ENCODE data around the gene SBK2. TPM values are rescaled to one million over a fixed set of nuclear protein-coding genes. Genes with fewer than 3 reads are reported as not detected.

The SBK2 gene
- total RNA-seq, 8 experiments from 2014 or later: 0.18 TPM; not detected in 7

DNA sequence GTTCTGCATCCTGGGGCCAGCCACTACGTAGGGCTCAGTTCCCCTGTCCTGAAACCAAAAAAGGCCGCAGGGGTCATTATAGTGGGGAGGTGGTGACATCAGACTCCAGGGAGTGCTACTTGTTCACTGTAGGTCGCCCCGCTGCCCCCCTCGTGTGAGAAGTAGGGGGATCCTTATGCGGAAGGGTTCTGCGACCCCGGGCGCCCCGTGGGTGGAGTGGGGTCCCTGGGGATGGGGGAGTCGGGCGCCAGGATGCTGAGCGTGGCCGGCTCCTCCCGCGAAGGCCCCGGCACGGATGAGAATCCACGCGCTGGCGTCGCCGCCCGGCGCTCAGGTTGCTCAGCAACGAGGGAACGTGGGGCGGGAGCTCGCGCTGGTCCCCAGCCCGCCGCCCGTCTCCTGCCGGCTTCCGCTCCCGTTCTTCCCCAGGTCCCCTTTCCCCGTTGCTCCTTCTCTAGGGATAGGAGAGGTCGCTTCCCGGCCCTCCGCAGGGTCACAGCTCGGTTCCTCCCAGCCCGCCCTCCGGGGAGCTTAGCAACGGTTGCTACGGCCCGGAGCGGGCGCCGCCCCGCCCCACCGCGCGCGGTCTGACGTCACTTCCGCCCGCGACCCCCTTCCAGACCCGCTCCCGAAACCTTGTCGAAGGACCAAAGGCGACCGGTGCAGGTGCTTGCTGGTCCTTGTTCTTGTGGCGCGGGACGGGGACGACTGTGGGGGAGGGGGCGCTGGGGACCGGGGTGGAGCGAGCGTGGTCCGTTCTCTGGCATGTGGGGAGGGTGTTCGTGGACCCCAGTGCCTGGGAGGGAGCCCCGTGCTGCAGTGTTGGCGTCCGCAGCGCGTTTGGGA, 52.1 kb downstream of the SBK2 start, which contains the start of gene NAT14:
TSS of gene NAT14 (plus strand) at position 596 of the 846 bp plus-strand sequence. CDS start 521 bp downstream, outside the sequence.
- H3K4me3 ChIP-seq: peak within 1 kb of the TSS; percentile 74 to 91 (median 77)
- ATAC-seq (replicated peaks in 6 of 8): peak; percentile 54 to 82 (median 63)
- 0 to 30% methylated on average over 2 of the region's 78 CpGs; no CpG with 5 or more reads in 8 of the 10 experiments for WGBS, 10 experiments
- peaks cover 46 to 53% of the 10 kb centered on the region in 2 donors for H3K4me1 ChIP-seq (replicated peaks in 1 of 2)
- in situ Hi-C loops (cut with MboI; ENCODE audit: low pct_unique_long_range_greater_than_20kb in 2 of 9, low sequenced_read_pairs in 9 of 9, unreplicated experiment in 9 of 9): loop anchor here in 1 of 9 experiments (25.0 kb wide), 1 partner anchor 348 kb away; the partner anchor contains the start of gene TNNT1
- H3K27ac ChIP-seq: peak within 1 kb of the TSS; percentile 86 to 91

DNA sequence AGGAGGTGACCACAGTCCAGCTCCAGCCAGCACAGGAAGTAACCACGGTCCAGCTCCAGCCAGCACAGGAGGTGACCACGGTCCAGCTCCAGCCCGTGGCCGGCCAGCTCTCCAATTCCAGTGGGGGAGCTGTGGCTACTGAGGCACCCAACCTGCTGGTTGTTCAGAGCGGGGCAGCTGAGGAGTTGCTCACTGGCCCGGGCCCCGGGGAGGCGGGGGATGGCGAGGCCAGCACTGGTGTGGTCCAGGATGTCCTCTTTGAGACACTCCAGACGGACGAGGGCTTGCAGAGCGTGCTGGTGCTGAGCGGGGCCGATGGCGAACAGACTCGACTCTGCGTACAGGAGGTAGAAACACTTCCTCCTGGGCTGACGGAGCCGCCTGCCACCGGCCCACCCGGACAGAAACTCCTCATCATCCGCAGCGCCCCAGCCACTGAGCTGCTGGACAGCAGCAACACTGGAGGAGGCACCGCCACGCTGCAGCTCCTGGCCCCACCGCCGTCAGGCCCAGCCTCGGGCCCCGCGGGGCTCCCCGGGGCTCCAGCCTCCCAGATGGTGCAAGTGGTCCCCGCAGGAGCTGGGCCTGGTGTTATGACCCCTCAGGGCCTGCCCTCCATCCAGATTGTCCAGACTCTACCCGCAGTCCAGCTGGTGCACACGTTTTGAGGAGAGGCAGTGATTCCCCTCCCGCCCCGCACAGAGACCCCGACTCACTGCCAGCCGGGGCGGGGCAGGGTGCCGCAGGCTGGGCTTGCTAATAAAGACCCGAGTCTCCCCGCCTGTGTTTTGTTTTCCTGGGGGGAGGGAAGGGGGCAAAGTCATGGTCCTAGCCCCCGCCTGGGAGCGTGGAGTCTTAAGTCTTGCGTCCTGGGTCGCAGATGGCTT, 53.0 kb downstream of the SBK2 start:
- WGBS, 10 experiments: 20 to 96% (median 64%) methylated on average over 1 to 7 of the region's 46 CpGs; no CpG with 5 or more reads in 6 of the 10 experiments

DNA sequence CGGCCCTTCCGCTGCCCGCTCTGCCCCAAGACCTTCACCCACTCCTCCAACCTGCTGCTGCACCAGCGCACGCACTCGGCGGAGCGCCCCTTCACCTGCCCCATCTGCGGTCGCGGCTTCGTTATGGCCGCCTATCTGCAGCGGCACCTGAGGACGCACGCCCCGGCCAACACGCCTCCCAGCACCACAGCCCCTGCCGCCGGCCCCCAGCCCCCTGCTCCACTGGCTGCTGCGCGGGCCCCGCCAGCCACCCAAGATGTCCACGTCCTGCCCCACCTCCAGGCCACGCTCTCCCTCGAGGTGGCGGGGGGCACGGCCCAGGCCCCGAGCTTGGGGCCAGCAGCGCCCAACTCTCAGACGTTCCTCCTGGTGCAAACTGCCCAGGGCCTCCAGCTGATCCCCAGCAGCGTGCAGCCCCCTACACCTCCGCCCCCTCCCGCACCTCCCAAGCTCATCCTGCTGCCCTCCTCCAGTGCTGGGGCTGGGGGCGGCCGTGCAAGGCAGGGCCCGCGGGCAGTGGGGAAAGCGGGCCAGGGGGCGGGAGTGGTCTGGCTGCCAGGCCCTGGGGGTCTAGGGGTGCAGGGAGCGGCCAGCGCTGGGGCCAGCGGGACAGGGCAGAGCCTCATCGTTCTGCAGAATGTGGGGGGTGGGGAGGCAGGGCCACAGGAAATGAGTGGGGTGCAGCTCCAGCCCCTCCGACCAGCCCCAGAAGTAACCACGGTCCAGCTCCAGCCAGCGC, 53.8 kb downstream of the SBK2 start:
- whole genome bisulfite sequencing, 10 experiments: 94% methylated on average over 7 of the region's 47 CpGs; no CpG with 5 or more reads in 9 of the 10 experiments
- ATAC-seq (replicated peaks in 6 of 8): no peak
- Histone ChIP-seq H3K27ac (no peak overlapping the region), H3K4me3 (no peak overlapping the region), H3K4me1 (replicated peaks in 1 of 2) (peaks cover 36 to 40% of the 10 kb centered on the region in 2 donors)
- in situ Hi-C loops (cut with MboI; ENCODE audit: low pct_unique_long_range_greater_than_20kb in 2 of 9, low sequenced_read_pairs in 9 of 9, unreplicated experiment in 9 of 9): loop anchor here in 1 of 9 experiments (25.0 kb wide), 1 partner anchor 346 kb away; the partner anchor contains the start of gene TNNT1

More for the DNA sequence above, 53.0 kb downstream of the SBK2 start:
- in situ Hi-C loops (cut with MboI; ENCODE audit: low pct_unique_long_range_greater_than_20kb in 2 of 9, low sequenced_read_pairs in 9 of 9, unreplicated experiment in 9 of 9): loop anchor here in 1 of 9 experiments (25.0 kb wide), 1 partner anchor 347 kb away; the partner anchor contains the start of gene TNNT1
- Histone ChIP-seq H3K4me3 (peak overlapping the region; percentile 74 to 91 (median 77)), H3K27ac (peak overlapping the region; percentile 86 to 91), H3K4me1 (replicated peaks in 1 of 2) (peaks cover 38 to 45% of the 10 kb centered on the region in 2 donors)
- ATAC-seq (replicated peaks in 6 of 8): no peak

DNA sequence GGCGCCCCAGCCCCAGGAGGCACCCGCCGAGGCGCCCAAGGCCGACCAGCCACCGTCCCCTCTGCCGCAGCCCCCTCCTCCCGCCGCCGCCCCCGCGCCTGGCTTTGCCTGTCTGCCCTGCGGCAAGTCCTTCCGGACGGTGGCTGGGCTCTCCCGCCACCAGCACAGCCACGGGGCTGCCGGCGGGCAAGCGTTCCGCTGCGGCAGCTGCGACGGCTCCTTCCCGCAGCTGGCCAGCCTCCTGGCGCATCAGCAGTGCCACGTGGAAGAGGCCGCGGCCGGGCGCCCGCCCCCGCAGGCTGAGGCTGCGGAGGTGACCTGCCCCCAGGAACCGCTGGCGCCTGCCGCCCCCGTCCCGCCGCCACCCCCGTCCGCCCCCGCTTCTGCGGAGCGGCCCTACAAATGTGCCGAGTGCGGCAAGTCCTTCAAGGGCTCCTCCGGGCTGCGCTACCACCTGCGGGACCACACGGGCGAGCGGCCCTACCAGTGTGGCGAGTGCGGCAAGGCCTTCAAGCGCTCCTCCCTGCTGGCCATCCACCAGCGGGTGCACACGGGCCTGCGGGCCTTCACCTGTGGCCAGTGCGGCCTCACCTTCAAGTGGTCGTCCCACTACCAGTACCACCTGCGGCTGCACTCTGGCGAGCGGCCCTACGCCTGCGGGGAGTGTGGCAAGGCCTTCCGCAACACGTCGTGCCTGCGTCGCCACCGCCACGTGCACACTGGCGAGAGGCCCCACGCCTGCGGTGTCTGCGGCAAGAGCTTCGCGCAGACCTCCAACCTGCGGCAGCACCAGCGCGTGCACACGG, 54.6 kb downstream of the SBK2 start:
- in situ Hi-C loops (cut with MboI; ENCODE audit: low pct_unique_long_range_greater_than_20kb in 2 of 9, low sequenced_read_pairs in 9 of 9, unreplicated experiment in 9 of 9): loop anchor here in 1 of 9 experiments (25.0 kb wide), 1 partner anchor 345 kb away; the partner anchor contains the start of gene TNNT1
- 87 to 100% methylated on average over 3 to 6 of the region's 83 CpGs; no CpG with 5 or more reads in 8 of the 10 experiments for WGBS, 10 experiments
- no peak for ATAC-seq (replicated peaks in 6 of 8)
- H3K4me3 ChIP-seq: no peak overlapping the region
- H3K27ac ChIP-seq: no peak overlapping the region
- peaks cover 36 to 41% of the 10 kb centered on the region in 2 donors for H3K4me1 ChIP-seq (replicated peaks in 1 of 2)

DNA sequence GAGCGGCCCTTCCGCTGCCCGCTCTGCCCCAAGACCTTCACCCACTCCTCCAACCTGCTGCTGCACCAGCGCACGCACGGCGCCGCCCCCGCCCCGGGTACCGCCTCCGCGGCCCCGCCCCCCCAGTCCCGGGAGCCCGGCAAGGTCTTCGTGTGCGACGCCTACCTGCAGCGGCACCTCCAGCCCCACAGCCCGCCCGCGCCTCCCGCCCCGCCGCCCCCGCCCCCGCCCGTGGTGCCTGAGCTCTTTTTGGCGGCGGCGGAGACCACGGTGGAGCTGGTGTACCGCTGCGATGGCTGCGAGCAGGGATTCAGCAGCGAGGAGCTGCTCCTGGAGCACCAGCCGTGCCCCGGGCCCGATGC, 55.2 kb downstream of the SBK2 start:
- Histone ChIP-seq H3K4me1 (replicated peaks in 1 of 2) (peaks cover 30 to 36% of the 10 kb centered on the region in 2 donors), H3K27ac (no peak overlapping the region), H3K4me3 (no peak overlapping the region)
- ATAC-seq (replicated peaks in 6 of 8): no peak
- in situ Hi-C loops (cut with MboI; ENCODE audit: low pct_unique_long_range_greater_than_20kb in 2 of 9, low sequenced_read_pairs in 9 of 9, unreplicated experiment in 9 of 9): loop anchor here in 1 of 9 experiments (25.0 kb wide), 1 partner anchor 344 kb away; the partner anchor contains the start of gene TNNT1
- WGBS, 10 experiments: no CpG with 5 or more reads among the region's 40 CpGs

DNA sequence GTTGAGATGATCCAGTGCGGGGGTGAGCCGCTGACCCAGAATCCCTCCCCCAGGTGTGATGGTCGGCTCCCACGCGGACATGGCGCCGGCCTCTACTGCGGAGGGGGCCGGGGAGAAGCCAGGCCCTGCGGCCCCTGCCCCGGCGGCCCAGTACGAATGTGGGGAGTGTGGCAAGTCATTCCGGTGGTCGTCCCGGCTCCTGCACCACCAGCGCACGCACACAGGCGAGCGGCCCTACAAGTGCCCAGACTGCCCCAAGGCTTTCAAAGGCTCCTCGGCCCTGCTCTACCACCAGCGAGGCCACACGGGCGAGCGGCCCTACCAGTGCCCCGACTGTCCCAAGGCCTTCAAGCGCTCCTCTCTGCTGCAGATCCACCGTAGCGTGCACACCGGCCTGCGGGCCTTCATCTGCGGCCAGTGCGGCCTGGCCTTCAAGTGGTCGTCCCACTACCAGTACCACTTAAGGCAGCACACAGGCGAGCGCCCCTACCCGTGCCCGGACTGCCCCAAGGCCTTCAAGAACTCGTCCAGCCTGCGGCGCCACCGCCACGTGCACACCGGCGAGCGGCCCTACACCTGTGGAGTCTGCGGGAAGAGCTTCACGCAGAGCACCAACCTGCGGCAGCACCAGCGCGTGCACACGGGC, 55.7 kb downstream of the SBK2 start:
- Histone ChIP-seq H3K4me1 (replicated peaks in 1 of 2) (peaks cover 25 to 31% of the 10 kb centered on the region in 2 donors), H3K4me3 (no peak overlapping the region), H3K27ac (no peak overlapping the region)
- 80 to 93% methylated on average over 2 to 9 of the region's 52 CpGs; no CpG with 5 or more reads in 8 of the 10 experiments for WGBS, 10 experiments
- ATAC-seq (replicated peaks in 6 of 8): no peak
- in situ Hi-C loops (cut with MboI; ENCODE audit: low pct_unique_long_range_greater_than_20kb in 2 of 9, low sequenced_read_pairs in 9 of 9, unreplicated experiment in 9 of 9): loop anchor here in 1 of 9 experiments (25.0 kb wide), 1 partner anchor 344 kb away; the partner anchor contains the start of gene TNNT1

DNA sequence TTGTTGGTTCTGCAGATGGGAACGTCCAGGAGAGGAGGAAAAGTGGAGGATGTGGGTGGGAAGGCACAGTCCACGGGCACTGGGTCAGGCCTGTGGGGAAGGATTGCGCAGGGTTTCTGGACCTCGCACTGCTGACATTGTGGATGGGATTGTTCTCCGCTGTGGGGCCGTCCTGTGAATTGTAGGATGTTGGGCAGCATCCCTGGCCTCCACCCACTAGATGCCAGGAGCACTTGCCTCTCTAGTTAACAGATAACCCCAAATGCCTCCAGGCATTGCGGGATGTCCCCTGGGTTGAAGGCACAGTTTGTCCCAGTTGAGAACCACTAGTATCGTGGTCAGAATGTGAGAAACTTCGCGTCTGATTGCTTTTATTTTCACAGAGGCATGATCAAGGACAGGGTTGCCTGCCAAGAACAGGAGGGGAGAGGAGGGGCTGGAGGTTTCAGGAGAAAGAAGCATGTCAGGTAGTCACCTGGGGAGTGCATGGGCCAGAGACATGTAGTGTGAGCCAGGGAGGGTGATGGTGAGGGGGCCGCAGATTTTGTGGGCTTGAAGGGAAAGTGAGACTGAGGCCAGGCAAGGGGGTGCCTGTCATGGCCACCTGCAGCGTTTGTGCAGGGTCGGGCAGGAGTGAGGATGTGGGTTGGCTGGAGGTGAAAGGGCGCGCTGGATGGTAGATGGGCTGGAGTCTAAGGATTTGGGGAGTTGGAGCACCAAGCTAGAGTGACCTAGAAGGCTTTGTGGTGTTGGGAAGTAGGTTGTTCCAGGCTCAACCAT, 57.3 kb downstream of the SBK2 start:
- H3K27ac ChIP-seq: no peak overlapping the region
- H3K4me1 ChIP-seq (replicated peaks in 1 of 2): peaks cover 26 to 31% of the 10 kb centered on the region in 2 donors
- in situ Hi-C loops (cut with MboI; ENCODE audit: low pct_unique_long_range_greater_than_20kb in 2 of 9, low sequenced_read_pairs in 9 of 9, unreplicated experiment in 9 of 9): loop anchor here in 1 of 9 experiments (25.0 kb wide), 1 partner anchor 342 kb away; the partner anchor contains the start of gene TNNT1
- ATAC-seq (replicated peaks in 6 of 8): no peak
- WGBS, 10 experiments: 56 to 100% (median 80%) methylated on average over 1 to 5 of the region's 15 CpGs; no CpG with 5 or more reads in 1 of the 10 experiments
- no peak overlapping the region for H3K4me3 ChIP-seq

DNA sequence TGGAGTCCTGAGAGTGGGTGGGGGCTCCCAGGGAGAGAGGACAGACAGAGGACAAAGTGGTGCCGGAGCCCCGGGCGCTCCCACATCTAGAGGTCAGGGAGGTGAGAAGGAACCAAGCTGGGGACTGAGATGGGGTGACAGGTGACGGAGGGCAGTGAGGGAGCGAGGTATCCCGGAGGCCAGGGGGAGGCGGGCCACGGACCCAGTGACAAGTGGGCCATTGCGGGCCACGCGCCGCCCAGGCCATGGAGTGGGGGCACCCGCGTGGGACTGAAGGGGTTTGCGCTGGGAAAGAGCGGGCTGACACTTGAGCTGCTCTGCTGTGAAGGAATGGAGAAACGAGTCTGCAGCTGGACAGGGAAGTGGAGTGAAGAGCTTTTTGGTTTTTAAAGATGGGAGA, 57.9 kb downstream of the SBK2 start:
- in situ Hi-C loops (cut with MboI; ENCODE audit: low pct_unique_long_range_greater_than_20kb in 2 of 9, low sequenced_read_pairs in 9 of 9, unreplicated experiment in 9 of 9): loop anchor here in 1 of 9 experiments (25.0 kb wide), 1 partner anchor 342 kb away; the partner anchor contains the start of gene TNNT1
- peaks cover 21 to 25% of the 10 kb centered on the region in 2 donors for H3K4me1 ChIP-seq (replicated peaks in 1 of 2)
- no peak overlapping the region for H3K4me3 ChIP-seq
- no peak overlapping the region for H3K27ac ChIP-seq
- 60 to 93% (median 77%) methylated on average over 2 to 8 of the region's 17 CpGs; no CpG with 5 or more reads in 5 of the 10 experiments for WGBS, 10 experiments
- no peak for ATAC-seq (replicated peaks in 6 of 8)
